ENCODE data around the gene PLPP1.

DNA sequence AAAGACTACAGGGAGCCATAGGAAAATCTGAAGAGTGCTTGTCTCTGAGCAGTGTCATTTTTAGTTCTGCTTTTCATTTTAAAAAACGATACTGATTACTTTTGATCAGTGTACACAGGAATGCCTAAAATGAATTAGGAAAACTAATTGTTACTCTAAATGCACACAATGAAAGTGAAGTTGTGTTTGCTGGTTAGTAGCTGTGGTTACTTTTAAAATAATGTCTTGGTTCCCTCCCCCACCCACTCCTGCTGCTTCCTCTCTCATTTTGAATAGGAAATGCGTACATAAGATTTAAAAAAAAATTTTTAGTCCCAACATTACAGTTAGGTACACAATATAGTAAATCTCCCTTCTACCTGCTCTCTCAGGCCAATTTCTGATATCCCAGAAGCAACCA lies 47.5 kb upstream of the PLPP1 start:
- TF ChIP-seq, protein P1, sequence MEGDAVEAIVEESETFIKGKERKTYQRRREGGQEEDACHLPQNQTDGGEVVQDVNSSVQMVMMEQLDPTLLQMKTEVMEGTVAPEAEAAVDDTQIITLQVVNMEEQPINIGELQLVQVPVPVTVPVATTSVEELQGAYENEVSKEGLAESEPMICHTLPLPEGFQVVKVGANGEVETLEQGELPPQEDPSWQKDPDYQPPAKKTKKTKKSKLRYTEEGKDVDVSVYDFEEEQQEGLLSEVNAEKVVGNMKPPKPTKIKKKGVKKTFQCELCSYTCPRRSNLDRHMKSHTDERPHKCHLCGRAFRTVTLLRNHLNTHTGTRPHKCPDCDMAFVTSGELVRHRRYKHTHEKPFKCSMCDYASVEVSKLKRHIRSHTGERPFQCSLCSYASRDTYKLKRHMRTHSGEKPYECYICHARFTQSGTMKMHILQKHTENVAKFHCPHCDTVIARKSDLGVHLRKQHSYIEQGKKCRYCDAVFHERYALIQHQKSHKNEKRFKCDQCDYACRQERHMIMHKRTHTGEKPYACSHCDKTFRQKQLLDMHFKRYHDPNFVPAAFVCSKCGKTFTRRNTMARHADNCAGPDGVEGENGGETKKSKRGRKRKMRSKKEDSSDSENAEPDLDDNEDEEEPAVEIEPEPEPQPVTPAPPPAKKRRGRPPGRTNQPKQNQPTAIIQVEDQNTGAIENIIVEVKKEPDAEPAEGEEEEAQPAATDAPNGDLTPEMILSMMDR (IDR thresholded peaks at IDR 0.05), result no peak
- no peak for TF ChIP-seq POLR2A (IDR thresholded peaks at IDR 0.05)

Data from testis (tissue), 2 donors.